ENCODE measurements around the gene HERC3. TPM values are rescaled to one million over a fixed set of nuclear protein-coding genes. Genes with fewer than 3 reads are reported as not detected.

The HERC3 gene
- total and polyA plus RNA-seq, 2 donors (not counting 1 experiment from before 2014, with no cell fraction given), result 24.0 to 78.1 TPM

- Mint-ChIP-seq H3K4me1 (no peaks in the 10 kb centered on the region), H3K27me3 (peaks cover 4% of the 10 kb centered on the region), H3K27ac (no peak overlapping the region), H3K4me3 (no peak overlapping the region), H3K9me3 (ENCODE audit: insufficient read depth) (no peaks in the 10 kb centered on the region)
- Histone ChIP-seq H3K79me2 (ENCODE audit: control insufficient read depth, insufficient read depth, low read length) (no peaks in the 10 kb centered on the region), H3K9ac (ENCODE audit: low read length) (no peak overlapping the region), H2AFZ (ENCODE audit: insufficient read depth, low read depth, low read length, poor library complexity, severe bottlenecking) (no peak overlapping the region), H3K36me3 (replicated peaks in 1 of 2; ENCODE audit: control extremely low read depth in 1 of 2, control insufficient read depth in 1 of 2, extremely low read depth in 1 of 2, insufficient read depth in 2 of 2, low read length in 1 of 2) (no peaks in the 10 kb centered on the region), H3K27me3 (replicated peaks in 1 of 4; ENCODE audit: control extremely low read depth in 1 of 4, control insufficient read depth in 3 of 4, insufficient read depth in 4 of 4, low read length in 3 of 4) (no peaks in the 10 kb centered on the region), H3K4me3 (ENCODE audit: control extremely low read depth in 1 of 5, extremely low read depth in 1 of 5, insufficient read depth in 1 of 5, low read depth in 2 of 5, low read length in 4 of 5) (no peak overlapping the region), H3K4me1 (ENCODE audit: control insufficient read depth in 2 of 2, insufficient read depth in 2 of 2, low read length in 2 of 2) (no peaks in the 10 kb centered on the region), H3K9me3 (ENCODE audit: control extremely low read depth in 1 of 3, control insufficient read depth in 2 of 3, insufficient read depth in 1 of 3, low read length in 2 of 3) (no peaks in the 10 kb centered on the region), H4K20me1 (ENCODE audit: control insufficient read depth, insufficient read depth, low read length, poor library complexity, severe bottlenecking) (no peaks in the 10 kb centered on the region), H3K4me2 (replicated peaks; ENCODE audit: low read depth, low read length, poor library complexity, severe bottlenecking) (no peak overlapping the region), H3K27ac (ENCODE audit: low read length in 2 of 2) (no peak overlapping the region)
- ATAC-seq (ENCODE audit: low read depth) (no peak), DNase-seq (no peak)
- intact Hi-C loops (cut with micrococcal nuclease), result no loop called here
- CTCF ChIA-PET, result no interaction called here
- TF ChIP-seq CTCF (IDR thresholded peaks at IDR 0.05) (no peak), EZH2 (IDR thresholded peaks at IDR 0.05; ENCODE audit: borderline replicate concordance, insufficient read depth, low read depth, low read length, poor library complexity, severe bottlenecking) (no peak)
- POLR2A ChIA-PET, result no interaction called here
- 96% methylated on average over 9 of the region's 10 CpGs for WGBS (ENCODE audit: insufficient coverage)
Measured at GRCh38 chr4:88750369-88750768, 158.1 kb downstream of the HERC3 start.

- no peaks in the 10 kb centered on the region for H3K36me3 ChIP-seq (replicated peaks in 1 of 2; ENCODE audit: control extremely low read depth in 1 of 2, control insufficient read depth in 1 of 2, extremely low read depth in 1 of 2, insufficient read depth in 2 of 2, low read length in 1 of 2)
- no peak for ATAC-seq (ENCODE audit: low read depth)
- Mint-ChIP-seq H3K4me1 (no peaks in the 10 kb centered on the region), H3K4me3 (no peak overlapping the region), H3K27ac (no peak overlapping the region), H3K9me3 (ENCODE audit: insufficient read depth) (no peaks in the 10 kb centered on the region), H3K27me3 (peaks cover 4% of the 10 kb centered on the region)
- H3K27ac ChIP-seq (ENCODE audit: low read length in 2 of 2), result no peak overlapping the region
- H4K20me1 ChIP-seq (ENCODE audit: control insufficient read depth, insufficient read depth, low read length, poor library complexity, severe bottlenecking), result no peaks in the 10 kb centered on the region
- CTCF ChIA-PET, result no interaction called here
- intact Hi-C loops (cut with micrococcal nuclease), result no loop called here
- H3K79me2 ChIP-seq (ENCODE audit: control insufficient read depth, insufficient read depth, low read length), result no peaks in the 10 kb centered on the region
- DNase-seq, result no peak
- no peak overlapping the region for H3K4me3 ChIP-seq (ENCODE audit: control extremely low read depth in 1 of 5, extremely low read depth in 1 of 5, insufficient read depth in 1 of 5, low read depth in 2 of 5, low read length in 4 of 5)
- H2AFZ ChIP-seq (ENCODE audit: insufficient read depth, low read depth, low read length, poor library complexity, severe bottlenecking), result no peak overlapping the region
- H3K4me2 ChIP-seq (replicated peaks; ENCODE audit: low read depth, low read length, poor library complexity, severe bottlenecking), result no peak overlapping the region
- no peak overlapping the region for H3K9ac ChIP-seq (ENCODE audit: low read length)
- WGBS (ENCODE audit: insufficient coverage), result no CpG with 5 or more reads among the region's 7 CpGs
- POLR2A ChIA-PET, result no interaction called here
- H3K4me1 ChIP-seq (ENCODE audit: control insufficient read depth in 2 of 2, insufficient read depth in 2 of 2, low read length in 2 of 2), result no peaks in the 10 kb centered on the region
- no peak for TF ChIP-seq EZH2 (IDR thresholded peaks at IDR 0.05; ENCODE audit: borderline replicate concordance, insufficient read depth, low read depth, low read length, poor library complexity, severe bottlenecking)
- TF ChIP-seq CTCF (IDR thresholded peaks at IDR 0.05), result no peak
- no peaks in the 10 kb centered on the region for H3K27me3 ChIP-seq (replicated peaks in 1 of 4; ENCODE audit: control extremely low read depth in 1 of 4, control insufficient read depth in 3 of 4, insufficient read depth in 4 of 4, low read length in 3 of 4)
- H3K9me3 ChIP-seq (ENCODE audit: control extremely low read depth in 1 of 3, control insufficient read depth in 2 of 3, insufficient read depth in 1 of 3, low read length in 2 of 3), result no peaks in the 10 kb centered on the region
Measured at GRCh38 chr4:88751258-88752075, 159.2 kb downstream of the HERC3 start.
